GM21526 (cell line): ENCODE results near the gene IFNGR2.
"Not testable (repeated sequence)": the region's sequence is repeated elsewhere in the genome, so short reads cannot be mapped to it uniquely, and the experiment has no call there.

Experiments used
- ATAC-seq: cut with Tn5 transposase; IDR thresholded peaks from one replicate; pipeline ENCODE4 v1.9.1; 2021; ENCODE audit warnings: moderate library complexity; ENCODE audit not compliant: unreplicated experiment, low FRiP score

Gene IFNGR2

DNA sequence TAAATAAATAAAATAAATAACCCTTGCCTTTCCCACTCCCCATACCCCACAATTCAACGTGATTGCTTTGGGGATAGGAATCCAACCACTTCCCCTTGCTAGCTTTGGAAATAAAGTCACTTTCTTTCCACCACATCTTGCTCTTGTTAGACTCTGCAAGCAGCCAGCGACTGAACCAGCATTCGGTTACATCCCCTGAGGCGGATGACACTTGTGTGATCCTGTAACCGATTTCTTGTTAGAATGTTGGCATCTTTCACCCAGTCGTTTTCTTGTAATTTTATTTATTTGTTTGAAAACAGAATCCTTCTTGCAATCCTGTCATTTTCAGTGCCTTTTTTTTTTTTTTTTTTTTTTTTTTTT lies 1.6 kb upstream of the IFNGR2 start:
- no peak for ATAC-seq

DNA sequence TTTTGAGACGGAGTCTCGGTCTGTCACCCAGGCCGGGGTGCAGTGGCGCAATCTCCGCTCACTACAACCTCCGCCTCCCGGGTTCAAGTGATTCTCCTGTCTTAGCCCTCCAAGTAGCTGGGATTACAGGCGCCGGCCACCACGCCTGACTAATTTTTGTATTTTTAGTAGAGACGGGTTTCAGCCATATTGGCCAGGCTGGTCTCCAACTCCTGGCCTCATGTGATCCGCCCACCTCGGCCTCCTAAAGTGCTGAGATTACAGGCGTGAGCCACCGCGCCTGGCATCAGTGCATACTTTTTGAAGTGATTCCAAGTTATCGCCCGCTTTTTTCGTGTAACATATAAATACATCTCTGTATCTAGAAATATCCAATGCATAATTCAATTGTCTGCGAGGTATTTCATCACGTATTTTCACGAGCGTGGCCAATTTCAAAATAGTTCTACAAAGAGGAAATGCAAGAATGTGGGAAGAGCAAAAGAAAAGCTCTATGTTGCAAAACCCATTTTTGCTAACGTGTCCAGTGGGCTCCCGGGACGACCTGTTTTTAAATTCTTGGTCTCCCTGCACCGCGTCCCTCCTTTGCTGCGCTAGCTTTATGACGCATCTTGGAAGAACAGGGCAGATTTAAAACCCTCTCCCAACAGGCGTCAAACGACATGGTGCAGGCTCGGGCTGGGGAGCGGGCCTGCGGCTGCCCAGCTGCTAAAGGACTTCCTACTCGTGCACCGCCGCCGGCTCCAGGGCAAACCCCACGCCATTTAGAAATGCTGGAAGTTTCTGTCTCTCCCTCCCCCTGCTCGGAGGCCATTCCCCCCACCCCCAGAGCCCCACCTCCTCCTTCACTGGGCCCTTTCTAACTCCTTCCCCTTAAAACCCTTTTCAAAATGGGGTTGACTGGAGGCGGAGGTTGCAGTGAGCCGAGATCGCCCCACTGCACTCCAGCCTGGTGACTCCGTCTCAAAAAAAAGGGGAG lies 923 bp upstream of the IFNGR2 start:
- ATAC-seq: no peak

DNA sequence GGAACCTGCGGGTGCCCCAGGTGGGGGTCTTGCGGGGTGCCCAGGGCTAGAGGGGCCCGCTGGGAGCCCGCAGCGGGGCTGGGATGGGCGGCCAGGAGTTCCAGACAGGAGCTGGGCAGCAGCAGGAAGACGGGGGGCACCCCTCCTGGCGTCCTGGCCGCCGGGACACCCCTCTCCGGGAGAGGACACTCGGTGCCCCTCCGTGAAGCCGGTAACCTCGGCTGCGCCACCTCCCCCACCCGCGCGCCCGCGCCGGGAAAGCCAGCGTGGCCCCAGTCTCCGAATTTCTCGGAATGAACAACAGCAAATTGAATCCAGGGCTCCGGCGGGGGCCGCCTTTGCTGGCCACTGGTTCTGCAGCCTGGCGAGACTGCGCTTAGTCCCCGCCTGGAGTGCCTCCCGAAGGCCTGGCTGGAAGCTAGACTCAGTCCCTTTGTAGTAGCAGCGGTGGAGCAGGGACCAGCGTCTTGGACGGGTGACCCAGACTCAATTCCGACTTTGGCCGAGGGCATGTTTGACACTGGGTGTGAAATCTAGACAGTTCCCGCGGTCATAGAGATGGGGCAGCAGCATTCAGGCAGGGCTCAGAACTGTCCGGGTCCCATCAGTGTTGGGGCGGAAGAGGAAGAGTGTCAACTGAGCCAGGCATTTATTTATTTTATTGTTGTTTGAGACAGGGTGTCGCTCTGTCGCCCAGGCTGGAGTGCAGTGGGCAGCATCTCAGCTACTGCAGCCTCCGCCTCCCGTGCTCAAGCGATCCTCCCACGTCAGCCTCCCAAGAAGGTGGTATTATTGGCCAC lies 773 bp downstream of the IFNGR2 start:
- no peak for ATAC-seq

DNA sequence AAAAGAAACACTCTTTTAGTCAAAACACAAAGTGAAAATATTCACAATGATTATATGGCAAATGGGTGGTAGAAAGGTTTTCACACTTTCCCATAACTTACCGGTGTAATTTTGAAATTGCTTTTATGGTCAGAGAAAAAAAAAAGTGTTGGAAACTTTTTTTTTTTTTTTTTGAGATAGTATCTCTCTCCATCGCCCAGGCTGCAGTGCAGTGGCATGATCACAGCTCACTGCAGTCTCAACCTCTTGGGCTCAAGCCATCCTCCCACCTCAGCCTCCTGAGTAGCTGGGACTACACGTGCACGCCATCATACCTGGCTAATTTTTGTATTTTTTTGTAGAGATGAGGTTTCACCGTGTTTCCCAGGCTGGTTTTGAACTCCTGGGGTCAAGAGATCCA lies 3.3 kb downstream of the IFNGR2 start:
- no peak for ATAC-seq

DNA sequence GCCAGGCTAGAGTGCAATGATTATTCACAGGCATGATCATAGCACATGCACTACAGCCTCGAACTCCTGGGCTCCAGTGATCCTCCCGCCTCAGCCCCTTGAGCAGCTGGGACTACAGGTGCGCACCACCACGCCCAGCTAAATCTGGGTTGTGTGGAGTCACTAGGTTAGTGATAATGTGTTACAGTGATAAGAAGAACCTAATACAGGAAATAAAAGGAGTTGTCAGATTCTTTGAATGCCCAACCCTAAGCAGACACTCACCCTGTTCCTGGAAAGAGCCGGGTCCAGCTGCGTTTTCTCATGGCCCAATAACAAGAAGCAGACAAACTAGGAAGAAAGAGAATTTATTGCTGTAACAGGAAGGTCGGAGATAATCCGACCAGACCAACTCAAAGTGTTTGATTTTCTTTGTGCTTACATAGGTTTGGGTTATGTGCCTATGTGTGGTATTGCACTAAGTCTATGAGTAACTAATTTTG lies 8.8 kb downstream of the IFNGR2 start:
- no peak for ATAC-seq

DNA sequence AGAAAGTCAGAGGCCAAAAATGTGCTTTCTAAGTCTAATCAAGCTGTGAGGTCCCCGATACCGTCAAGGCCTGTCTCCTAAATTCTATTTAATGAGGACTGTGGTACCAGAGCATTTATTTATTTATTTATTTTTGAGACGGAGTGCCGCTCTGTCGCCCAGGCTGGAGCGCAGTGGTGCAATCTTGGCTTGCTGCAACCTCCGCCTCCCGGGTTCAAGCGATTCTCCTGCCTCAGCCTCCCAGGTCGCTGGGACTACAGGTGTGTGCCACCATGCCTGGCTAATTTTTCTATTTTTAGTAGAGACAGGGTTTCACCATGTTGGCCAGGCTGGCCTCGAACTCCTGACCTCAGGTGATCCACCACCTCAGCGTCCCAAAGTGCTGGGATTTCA lies 9.2 kb downstream of the IFNGR2 start:
- ATAC-seq: not testable (repeated sequence)

DNA sequence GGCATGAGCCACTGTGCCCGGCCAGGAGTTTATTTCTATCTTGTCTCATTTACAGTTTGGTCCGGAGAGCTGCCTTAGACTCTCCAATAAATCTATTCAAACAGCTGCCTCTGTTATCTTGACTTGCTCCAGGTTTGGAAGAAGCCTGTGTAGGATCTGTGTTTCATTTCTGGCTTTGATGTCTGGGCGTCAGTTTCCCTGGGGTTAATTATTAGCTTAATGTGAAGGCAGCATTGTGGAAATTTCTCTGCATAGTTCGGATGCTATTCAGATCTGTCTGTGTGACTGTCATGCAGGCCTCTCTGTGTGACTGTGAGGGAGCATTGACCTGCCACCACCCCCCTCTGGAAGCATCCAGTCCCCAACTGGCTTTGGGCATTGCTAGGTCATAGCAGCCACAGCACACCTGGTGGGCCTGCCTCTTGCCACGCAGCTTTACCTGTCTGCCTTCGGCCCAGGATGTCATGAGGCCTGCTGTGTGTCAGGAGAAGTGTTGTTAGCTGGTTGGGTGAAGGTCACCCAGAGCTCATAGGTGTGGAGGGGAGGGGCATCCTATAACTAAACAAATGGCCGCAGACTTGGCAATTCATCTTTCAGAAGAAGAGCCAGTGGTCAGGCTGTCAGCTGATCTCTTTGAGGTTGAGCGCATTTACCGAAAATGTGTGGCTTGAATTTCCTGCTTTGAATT lies 9.8 kb downstream of the IFNGR2 start:
- no peak for ATAC-seq

DNA sequence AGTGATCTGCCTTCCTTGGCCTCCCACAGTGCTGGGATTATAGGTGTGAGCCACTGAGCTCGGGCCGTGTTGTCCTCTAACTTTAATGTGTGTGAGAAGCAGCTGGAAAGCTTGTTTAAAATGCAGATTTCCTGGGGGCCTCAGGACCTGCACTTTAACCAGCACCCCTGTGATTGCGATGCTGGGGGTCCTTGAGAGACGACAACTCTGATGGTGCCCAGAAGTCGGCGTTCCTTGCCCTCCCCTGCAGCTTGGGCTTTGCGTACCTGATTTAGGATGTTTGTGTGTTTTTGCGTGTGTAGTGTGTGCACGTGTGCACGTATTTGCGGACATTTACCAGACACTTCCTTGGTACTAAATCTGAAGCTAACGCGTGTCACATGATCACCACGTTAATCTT lies 10.9 kb downstream of the IFNGR2 start:
- no peak for ATAC-seq

DNA sequence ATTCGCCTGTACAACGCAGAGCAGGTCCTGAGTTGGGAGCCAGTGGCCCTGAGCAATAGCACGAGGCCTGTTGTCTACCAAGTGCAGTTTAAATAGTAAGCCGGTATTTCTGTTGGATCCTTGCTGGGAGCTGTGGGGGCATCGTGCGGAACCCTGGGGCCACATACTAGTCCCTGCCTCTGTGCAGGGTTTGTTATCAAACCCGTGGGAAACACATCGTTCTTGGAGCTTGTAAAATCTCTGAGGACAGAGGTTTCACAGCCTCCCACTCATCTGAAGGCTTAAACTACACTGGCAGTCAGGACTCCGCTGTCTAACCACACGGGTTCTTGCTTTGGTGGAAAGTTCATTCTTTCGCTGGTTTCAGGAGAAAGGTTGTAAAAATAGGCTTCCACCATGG lies 11.7 kb downstream of the IFNGR2 start:
- ATAC-seq: no peak

DNA sequence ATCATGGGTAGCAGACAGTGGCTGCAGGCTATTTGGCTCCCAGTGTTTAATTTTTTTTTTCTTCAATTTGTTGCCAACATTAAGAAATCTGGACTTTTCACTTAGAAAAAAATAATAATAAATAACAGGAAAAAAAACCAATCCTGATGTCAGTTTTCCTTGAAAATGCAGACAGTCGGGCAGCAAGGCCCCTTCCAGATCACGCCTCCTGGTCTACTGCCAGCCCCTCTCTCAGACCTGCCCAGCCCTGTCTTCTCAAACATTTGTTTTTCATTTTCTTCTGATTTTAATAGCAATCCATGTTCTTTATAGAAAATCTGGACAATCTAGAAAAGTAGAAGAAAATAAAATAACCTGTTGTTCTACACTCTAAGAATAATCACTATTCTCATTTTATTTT lies 15.5 kb downstream of the IFNGR2 start:
- no peak for ATAC-seq

DNA sequence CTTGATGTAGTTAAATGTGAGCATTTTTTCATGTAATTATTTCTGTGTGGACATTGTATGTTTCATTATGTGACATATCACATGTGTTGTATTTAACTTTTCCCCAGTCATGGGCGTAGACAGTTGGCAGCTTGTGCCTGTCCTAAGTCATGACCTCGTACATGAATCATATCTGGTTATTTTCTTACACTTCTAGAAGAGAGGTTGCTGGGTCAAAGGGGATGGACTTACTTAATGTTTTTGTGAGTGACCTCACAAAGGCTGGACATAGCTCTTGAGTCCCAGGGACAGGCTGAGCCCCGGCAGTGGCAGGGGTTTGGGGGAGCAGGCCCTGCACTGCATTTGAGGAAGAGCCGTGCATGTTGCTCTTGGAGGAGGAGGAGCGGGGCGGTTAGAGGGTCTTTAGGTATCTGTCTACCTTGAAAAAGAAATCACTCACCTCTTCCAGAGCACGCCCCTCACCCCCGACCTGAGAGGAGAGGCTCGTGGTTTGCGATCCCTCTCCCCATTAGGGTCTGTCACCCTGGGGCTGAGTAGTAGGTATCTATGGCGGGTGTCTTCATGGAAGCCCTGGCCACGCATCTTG lies 16.4 kb downstream of the IFNGR2 start:
- ATAC-seq: no peak

DNA sequence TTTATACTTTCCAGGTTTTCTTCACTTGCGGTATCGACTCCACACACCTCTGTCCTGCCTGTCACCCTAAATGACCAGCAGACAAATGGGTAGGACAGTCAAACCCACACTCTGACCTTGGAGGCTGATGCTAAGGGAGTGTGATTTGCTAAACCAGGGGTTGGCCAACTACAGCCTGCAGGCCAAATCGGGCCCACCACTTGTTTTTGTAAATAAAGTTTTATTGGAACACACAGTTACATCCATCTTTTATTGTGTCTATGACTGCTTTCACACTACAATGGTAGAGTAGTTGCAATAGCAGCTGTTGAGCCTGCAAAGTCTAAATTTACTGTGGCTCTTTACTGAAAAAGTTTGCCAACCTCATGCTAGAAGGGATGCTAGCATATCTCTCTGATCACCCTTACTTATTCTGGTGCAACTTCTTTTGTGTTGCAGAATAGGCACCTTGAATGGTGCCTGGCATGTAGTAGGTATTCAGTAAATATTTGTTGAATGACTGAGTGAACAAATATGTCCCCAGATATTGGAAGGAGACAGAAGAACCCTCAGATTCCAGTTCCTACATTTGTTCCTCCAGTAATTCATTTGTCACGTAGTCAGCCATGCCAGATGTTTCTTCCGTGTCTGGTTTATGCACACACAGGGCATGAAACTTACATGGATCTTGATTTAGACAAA lies 18.6 kb downstream of the IFNGR2 start:
- no peak for ATAC-seq

DNA sequence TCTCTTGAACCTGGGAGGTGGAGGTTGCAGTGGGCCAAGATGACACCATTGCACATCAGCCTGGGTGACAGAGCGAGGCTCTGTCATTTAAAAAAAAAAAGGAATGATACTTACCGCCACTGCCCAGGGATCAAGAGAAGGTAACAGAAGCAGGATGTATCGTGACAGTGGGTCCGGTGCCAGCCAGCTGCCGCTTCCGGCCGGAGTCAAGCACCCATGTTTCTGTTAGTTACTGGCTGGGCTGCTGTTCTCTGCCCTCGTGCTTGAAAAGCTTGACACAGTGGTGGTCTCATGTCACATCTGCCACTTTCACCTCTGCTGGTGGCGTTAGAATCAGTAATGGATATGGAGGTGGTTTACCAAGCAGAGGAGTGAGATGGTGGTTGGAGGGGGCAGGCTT lies 21.0 kb downstream of the IFNGR2 start:
- no peak for ATAC-seq

DNA sequence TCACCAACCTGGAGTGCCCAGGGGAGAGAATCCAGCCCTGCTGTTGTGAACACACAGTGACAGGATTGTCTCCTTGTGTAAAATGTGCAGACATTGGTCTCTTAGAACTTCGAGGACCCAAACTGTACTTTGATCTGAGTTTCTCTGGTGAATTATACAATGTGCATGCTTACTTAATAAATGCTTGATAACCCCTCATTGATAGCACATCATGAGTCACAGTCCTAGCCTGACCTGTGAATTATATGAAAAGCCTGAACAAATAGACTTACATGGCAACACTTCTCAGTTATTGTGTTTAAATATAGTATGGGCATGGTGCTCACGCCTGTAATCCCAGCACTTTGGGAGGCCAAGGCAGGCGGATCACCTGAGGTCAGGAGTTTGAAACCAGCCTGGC lies 22.6 kb downstream of the IFNGR2 start:
- no peak for ATAC-seq

DNA sequence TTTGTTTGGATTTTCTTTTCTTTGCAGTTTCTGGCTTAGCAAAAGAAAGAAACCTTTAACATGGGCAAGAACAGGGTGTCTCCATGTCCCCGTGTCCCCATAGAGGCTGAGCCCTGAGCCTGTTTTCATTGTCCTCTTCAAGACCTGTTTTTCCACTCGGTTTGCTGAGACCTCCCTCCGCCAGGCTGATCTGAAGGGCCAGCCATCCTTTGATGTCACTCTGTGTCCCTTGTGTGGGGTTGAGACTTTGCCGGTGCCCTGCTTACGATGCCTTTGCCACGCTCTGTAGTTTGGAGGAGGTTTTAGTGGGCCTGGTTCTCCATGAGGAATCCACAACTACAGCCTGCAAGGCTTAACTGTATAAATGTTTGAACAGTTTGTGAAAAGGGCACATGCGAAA lies 23.8 kb downstream of the IFNGR2 start:
- ATAC-seq: no peak

DNA sequence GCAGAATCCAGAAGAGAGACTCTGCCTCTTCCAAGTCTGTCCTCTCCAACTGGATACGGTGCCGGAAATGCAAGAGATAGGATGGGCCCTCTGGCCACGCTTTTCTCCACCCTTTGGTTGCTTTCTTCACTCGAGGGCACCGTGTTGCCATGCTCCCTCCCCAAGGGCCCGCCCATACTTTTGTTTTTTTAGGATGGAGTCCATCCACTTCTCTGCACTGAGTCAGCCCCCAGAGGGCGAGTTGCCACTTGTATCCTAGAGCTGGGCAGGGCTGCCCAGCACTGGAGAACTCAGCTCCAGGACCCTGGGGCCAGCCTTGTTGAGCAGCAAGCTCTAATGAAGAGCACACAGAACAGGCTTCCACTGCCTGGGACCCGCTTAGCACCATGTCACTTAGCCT lies 25.5 kb downstream of the IFNGR2 start:
- ATAC-seq: no peak

DNA sequence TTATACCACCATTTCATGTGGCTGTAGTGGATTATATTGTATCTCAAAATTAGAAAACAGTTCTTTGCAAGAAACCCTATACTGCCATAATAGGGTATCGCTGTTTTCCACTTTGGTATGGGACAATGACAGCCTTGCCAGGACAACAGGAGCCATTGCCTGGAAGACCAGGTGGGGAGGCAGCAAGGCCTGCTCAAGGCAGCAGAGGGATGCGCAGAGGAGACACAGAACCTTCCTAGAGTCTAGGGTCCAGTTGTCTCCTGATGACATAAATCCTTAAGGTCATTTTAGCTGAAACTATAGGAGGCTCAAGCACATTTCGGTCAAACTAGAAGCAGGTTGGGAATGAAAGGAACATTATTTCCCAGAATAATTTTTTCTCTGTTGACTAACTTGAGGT lies 27.6 kb downstream of the IFNGR2 start:
- no peak for ATAC-seq

DNA sequence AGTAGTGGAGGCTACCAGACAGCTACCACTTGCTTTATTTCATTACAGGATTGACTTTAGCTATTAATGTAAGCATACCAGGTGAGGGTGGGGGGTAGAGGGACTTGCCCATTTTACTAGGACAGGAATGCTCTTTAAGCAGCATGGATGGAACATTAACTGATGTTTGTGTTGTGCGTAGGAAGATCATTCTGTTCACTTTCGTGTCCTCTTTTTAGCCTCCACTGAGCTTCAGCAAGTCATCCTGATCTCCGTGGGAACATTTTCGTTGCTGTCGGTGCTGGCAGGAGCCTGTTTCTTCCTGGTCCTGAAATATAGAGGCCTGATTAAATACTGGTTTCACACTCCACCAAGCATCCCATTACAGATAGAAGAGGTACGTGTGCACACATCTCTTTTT lies 29.3 kb downstream of the IFNGR2 start:
- ATAC-seq: no peak

DNA sequence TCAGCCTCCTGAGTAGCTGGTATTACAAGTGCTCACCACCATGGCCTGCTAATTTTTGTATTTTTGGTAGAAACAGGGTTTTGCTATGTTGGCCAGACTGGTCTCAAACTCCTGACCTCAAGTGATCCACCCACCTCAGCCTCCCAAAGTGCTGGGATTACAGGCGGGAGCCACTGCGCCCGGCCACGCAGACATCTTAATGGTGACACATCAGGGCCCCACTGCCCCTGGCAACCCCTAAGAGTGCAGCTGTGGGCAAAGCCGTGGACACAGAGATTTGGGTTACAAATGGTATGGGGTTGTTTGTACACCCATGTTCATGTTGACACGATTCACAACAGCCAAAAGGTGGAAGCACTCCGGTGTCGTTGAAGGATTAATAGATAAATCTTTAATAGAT lies 29.8 kb downstream of the IFNGR2 start:
- no peak for ATAC-seq

DNA sequence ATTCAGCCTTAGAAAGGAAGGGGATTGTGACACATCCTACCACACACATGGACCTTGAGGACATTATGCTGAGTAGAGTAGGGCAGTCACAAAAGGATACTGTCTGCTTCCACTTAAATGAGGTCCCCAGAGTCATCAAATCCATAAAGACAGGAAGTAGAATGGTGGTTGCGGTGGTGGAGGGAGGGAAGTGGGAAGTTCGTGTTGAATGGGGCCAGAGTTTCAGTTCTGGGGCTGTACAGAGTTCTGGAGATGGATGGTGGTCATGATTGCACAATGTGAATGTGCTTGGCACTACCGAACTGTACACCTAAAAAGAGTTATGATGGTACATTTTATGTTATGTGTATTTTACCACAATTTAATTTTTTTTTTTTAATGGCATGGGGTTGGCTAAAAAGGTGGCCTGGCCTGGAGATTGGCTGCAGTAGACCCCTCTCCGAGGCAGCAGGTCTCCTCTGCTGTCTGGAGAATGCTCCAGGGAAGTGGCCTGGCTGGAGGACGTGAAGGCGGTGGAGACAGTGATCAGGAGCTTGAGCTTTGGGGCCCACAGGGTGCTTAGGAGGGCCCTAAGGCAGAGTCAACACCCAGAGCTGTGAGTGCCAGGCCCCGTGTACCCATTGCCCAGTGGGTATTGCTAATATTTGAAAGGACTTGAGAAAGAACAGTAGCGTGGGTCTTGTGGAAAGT lies 30.4 kb downstream of the IFNGR2 start:
- no peak for ATAC-seq
